IPS-18c (cell line): ENCODE results near the gene RNF125.
A peak's percentile ranks its signal among the peaks of the same experiment; 100 is the strongest.
"Not testable (repeated sequence)": the region's sequence is repeated elsewhere in the genome, so short reads cannot be mapped to it uniquely, and the experiment has no call there.

ENCODE experiments used
- H3K4me3 ChIP-seq: 2 replicates; pipeline ENCODE4 v1.7.0; 2013; ENCODE audit warnings: low read depth, mild to moderate bottlenecking, low read length, moderate library complexity; ENCODE audit not compliant: insufficient read depth
- H3K9me3 ChIP-seq: one replicate; pipeline ENCODE4 v1.6.1; 2013; ENCODE audit warnings: mild to moderate bottlenecking, low read length, moderate library complexity; ENCODE audit not compliant: control insufficient read depth, insufficient read depth

The RNF125 gene

DNA sequence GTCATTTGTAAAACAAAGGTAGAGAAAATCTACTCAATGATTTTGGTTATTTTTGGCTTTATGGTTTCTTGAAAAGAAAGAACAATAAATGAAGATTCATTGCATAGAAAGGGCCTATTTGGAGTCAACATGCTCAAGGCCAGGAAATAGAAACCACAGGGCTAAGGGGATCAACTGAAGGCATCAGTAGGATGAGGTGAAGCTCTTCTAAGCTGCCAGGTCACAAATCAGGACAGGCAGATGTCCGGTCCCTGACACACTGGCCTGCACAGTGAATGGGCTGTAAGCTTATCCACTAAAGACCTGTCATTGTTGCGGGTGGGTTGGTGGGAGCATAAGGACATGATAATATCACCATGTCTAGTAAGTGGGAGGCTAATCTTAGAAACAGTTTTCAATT, 41.4 kb downstream of the RNF125 start:
- no peaks in the 10 kb centered on the region for H3K9me3 ChIP-seq
- H3K4me3 ChIP-seq = no peak overlapping the region

DNA sequence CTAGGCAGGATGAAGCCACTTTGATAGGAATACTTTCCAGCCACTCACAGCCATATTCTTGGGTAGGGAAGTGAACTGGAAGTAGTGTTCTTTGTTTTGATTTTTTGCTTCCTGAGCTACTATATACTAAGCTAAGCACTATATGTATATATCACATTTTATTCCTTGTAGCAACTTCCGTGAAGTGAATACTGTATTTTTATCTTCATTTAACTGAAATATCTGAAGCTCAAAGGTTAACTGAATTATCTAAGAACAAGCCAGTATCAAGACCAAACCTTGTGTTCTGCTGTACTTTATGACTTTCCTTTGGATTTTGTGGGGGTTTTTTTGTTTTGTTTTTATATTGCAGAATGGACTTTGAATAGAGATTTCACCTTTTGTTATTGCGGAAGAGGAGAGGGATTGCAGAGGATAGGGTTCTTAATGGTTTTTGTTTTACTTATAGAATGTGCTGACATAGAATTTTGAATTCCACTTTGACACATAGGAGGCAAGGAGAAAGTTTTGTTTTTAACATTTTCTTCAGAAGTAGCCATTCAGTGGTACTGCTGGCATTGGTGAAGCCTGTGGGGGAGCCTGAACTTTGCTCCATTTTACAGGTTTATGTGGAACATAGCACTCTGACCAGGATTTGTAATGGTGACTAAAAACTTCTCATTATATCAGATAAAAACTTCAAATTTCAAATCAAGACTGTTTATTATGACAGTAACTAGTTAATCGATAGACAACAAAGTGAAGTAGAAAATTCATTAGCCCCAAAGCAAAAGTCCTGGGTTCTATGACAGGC, 48.9 kb downstream of the RNF125 start:
- no peak overlapping the region for H3K4me3 ChIP-seq
- H3K9me3 ChIP-seq = no peaks in the 10 kb centered on the region

DNA sequence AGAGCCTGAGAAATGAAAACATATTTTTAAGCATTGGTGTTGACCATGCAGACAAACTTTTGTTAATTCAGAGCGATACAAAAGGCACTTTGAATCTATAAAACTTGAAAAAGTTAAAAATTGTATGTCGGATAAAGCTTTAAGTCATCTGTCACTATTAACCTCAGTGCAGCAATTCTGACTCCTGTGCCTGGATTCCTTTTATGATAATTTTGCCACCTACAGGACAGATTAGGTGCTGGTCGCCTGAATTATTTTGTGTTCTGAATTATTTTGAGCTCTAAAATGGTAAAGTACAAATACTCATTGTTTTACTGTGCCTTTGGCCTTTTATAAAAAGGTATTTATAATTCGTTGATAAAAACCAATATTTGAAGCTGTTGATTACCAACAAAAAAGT, 53.7 kb downstream of the RNF125 start:
- no peak overlapping the region for H3K4me3 ChIP-seq

DNA sequence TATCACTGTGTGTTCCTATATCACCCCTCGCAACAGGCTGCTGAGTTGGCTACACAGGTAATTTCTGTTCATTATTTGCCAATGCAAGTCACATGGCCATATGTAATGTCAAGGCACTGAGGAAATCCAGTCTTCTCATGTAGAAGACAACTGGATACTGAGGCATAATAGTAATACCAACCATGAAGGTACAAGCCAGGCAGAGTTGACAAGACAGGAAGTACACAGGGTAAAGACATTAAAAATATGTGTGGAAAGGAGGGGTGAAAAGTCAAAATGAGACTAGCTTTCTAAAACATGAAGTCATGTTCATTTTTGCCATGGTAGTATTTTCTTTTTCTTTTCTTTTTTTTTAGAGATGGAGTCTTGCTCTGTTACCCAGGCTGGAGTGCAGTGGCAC, 55.6 kb downstream of the RNF125 start:
- Histone ChIP-seq H3K9me3 (no peaks in the 10 kb centered on the region), H3K4me3 (no peak overlapping the region)

More for the DNA sequence above, 53.7 kb downstream of the RNF125 start:
- no peaks in the 10 kb centered on the region for H3K9me3 ChIP-seq

DNA sequence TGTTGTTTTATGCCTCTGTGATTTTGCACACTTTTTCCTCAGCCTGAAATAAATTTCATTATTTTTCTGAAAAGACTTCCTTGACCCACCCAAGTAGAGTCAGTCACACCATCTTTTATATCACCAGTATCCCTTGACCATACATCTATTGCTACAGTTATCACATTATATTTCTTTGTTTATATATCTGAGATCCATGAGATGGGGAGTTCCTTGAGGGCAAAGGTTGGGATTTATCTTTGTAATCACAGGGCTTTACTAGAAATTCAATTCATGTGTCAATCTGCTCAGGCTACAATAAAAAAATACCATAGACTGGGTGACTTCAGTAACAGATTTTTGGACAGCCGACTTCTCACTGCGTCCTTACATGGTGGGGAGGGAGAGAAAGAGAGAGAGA, 60.2 kb downstream of the RNF125 start:
- H3K9me3 ChIP-seq = no peaks in the 10 kb centered on the region
- no peak overlapping the region for H3K4me3 ChIP-seq

DNA sequence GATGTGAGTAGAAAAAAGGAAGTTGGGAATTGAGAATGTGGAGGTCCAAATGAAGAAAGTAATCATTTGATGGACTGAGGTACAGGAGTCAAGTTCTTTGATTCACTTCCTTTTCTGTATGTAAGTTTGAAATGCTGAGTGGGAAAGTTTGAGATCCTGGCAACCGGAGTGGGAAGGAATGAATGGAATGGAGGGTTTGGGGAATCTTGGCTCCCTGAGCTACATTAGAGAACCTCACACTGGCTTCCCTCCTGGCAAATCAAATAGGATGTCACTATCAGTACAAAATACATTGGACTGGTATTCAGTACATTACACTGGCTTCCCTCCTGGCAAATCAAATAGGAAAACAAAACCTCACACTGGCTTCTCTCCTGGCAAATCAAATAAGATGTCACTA, 63.3 kb downstream of the RNF125 start:
- no peaks in the 10 kb centered on the region for H3K9me3 ChIP-seq
- no peak overlapping the region for H3K4me3 ChIP-seq

DNA sequence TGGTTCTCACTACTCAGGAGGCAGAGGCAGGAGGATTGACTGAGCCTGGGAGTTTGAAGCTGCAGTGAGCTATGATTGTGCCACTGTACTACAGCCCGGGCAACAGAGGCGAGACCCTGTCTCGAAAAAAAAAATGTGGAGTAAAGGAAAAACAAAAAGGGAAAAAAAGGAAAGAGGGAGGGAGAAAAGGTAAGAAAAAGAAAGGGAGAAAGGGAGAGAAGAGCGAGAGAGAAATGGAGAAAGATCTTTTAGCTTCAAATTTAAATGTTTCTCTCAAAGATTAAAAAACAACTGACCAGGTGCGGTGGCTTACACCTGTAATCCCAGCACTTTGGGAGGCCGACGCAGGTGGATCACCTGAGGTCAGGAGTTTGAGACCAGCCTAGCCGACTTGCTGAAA, 65.2 kb downstream of the RNF125 start:
- Histone ChIP-seq H3K4me3 (no peak overlapping the region), H3K9me3 (no peaks in the 10 kb centered on the region)

DNA sequence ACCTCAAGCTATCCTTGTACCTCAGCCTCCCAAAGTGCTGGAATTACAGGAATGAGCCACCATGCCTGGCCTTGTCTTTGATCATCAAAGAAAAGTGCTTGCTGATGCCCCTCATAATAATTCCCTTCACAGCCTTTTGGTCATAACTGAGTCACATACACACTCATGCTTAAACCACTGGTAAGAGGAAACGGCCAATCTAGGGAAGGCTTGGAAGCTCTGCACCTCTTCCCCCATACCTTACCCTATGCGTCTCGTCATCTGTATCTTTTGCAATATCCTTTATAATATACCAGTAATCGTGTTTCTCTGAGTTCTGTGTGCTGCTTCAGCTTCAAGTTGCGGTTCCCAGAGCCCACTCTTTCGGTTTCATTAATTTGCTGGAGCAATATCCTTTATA, 68.3 kb downstream of the RNF125 start:
- Histone ChIP-seq H3K9me3 (no peaks in the 10 kb centered on the region), H3K4me3 (no peak overlapping the region)

DNA sequence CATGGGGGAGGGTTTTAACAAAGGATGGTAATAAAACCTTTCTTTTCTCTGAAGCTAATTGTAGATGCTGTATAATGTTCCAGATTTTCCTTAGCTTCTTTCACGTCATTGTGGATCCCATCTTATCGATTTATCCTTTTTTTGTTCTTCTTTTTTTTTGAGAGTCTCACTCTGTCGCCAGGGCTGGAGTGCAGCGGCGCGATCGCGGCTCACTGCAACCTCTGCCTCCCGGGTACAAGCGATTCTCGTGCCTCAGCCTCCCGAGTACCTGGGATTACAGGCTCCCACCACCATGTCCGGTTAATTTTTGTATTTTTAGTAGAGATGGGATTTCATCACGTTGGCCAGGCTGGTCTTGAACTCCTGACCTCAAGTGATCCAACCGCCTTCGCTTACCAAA, 72.2 kb downstream of the RNF125 start:
- H3K9me3 ChIP-seq, H3K4me3 ChIP-seq: not testable (repeated sequence)

DNA sequence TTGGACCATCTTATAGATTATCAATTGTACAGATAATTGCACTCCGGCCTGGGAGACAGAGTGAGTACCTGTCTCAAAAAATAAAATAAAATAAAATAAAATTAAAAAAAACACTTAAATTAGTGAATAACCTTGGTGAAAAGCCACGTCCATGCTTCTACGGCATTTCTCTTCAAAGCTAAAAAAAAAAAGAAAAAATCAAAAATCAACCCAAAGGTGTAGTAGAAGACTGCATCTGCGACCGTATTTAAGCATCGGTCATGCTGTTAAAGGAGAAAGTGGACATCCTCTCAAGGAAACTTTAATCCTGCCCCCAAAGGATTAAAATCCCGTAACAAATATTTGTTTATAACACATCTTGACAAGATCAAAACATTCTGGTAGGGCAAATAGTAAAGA, 72.7 kb downstream of the RNF125 start:
- Histone ChIP-seq H3K4me3 (peak overlapping the region; percentile 89), H3K9me3 (no peaks in the 10 kb centered on the region)

DNA sequence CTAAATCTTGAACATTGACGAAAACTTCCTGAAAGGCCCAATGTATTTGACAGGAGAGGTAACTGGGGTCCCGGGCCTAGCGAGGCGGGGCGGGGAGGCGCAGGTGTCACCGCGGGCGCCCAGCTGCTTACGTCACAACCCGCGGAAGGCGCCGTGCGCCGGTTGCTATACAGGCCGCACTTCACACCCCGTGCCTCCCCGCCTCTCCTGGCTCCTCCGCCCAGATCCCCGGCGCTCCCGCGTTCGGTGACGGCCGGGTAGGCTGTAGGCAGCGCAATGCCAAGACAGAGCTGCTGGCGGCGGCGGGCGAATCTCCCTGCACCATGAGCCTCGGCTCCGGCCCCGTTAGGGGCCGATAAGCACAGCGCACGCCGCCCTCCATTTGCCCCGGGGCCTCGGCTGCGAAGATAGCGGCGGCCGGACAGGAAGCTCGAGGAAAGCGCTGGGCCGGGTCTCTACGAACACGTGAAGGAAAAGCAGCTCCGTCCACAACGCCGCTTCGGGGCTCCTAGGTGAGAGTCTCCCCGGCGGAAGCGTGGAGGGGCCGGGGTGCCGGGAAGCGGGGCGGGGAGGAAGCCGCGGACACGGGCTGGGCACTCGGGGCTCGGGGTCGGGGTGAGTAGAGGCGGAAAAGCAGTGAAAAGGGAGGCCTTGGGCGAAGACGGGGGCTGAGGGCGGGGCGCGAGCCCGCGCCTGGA, 73.2 kb downstream of the RNF125 start, which contains the start of gene RNF138:
Gene RNF138, plus strand, starts transcription at position 151 of the 698 bp plus-strand sequence. CDS start 903 bp downstream, outside the sequence.
- peak within 1 kb of the TSS; percentile 89 for H3K4me3 ChIP-seq
- H3K9me3 ChIP-seq = no peaks in the 10 kb centered on the region

DNA sequence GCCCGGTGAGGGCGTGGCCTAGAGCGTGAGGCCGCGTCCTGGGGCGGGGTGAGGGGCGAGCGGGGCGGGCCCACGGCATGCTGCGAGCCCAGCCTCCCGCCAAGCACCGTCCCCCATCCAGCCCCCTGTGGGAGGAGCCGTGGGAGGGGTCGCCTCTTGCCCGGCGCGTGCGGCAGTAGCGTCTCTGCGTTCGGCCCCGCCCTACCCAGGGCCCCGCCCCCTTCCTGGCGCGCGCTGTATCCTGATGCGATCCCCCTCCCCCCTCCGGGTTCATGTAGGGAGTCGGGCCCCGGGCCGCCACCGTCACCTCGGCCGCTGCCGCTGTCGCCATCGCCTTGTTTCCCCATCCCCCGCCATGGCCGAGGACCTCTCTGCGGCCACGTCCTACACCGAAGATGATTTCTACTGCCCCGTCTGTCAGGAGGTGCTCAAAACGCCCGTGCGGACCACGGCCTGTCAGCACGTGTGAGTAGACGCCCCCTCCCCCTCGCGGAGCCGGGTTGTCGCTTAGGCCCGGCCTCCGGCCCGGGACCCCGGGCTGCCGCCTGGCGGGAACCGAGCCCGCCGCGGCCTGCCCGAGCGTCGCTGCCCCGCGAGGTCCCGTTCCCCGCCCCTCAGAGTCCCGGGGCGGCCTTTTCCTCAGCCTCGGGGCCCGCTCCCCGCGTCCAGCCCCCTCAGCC, 73.9 kb downstream of the RNF125 start:
- Histone ChIP-seq H3K9me3 (no peaks in the 10 kb centered on the region), H3K4me3 (peak overlapping the region; percentile 89)

DNA sequence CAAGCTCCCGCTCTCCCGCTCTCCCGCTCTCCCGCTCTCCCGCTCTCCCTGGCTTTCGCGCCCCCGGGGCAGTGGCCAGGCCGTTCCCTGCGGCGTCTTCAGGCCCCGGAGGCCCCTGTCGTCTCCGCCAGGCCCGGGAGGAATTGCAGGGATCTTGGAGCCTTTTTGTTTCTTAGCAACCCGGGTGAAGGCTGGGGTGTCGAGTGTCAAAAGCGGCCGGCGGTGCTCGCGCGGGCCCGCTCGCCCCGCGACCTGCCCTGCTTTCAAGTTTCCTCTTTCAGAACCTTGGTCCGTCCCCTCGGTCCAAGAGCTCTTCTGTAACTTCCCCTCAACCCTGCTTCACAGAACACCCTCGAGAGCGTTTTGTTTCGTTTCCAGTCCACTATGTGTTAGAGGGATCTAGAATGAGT, 74.5 kb downstream of the RNF125 start:
- peak overlapping the region; percentile 80 for H3K4me3 ChIP-seq
- no peaks in the 10 kb centered on the region for H3K9me3 ChIP-seq

DNA sequence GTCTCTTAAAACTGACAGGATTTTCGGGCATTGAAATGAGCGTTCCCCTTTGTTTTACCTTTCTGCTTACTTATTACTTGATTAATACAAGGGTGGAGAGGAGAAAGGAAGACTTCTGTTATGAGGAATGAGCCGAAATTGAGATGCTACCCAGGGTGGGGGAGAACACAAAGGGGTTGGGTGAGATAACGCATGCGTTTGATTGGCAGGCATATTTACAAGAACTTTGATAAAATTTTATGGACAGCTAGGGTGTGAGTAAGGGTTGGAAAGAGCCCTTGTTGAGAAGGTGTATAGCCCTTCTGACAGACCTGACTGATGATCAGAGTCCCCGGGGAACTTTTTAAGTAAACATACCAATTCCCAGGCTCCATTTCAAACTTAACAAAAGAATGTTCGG, 74.9 kb downstream of the RNF125 start:
- H3K9me3 ChIP-seq = no peaks in the 10 kb centered on the region
- peak overlapping the region; percentile 80 for H3K4me3 ChIP-seq

DNA sequence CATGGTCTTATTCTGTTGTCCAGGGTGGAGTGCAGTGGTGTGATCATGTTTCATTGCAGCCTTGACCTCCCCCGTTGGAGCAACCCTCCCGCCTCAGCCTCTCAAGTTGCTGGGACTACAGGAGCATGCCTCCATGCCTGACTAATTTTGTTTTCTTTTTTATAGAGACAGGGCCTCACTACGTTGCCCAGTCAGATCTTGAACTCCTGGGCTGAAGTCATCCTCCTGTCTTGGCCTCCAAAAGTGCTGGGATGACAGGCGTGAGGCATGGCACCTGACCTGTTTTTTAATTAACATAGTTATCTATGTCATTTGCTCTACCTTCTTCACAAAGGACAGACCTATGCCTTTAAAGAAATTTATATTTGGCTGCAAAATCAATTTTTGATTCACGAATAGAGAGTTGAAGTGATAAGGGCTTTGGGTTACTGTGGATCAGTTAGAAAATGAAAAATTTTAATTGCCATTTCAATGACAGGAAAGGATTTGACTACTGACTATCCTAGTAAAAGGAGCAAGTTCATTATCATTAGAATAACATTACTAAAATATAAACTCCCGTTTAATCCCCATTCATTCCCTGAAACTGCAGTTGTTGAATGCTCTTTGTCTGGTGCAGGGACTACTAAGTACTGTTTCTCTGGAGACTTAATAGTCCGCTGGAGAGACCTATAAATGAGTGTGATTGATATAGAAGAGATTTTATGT, 76.7 kb downstream of the RNF125 start:
- H3K4me3 ChIP-seq = no peak overlapping the region

DNA sequence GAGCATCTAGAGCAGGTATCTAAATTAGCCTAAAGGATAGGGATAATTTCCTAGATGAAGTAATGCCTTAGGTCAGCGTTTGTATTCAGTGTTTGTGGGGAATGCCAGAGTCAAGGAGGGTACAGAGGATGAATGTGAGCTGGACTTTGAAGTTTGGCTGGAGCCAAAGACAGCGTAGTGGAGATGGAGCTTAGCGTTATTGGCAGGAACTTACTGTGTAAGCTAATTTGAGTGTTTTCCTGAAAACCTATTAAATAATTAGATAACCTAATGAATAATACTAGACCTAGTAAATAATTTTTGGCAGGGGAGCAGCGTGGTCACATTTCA, 77.2 kb downstream of the RNF125 start:
- Histone ChIP-seq H3K9me3 (no peaks in the 10 kb centered on the region), H3K4me3 (no peak overlapping the region)

More for the DNA sequence above, 76.7 kb downstream of the RNF125 start:
- H3K9me3 ChIP-seq = no peaks in the 10 kb centered on the region

DNA sequence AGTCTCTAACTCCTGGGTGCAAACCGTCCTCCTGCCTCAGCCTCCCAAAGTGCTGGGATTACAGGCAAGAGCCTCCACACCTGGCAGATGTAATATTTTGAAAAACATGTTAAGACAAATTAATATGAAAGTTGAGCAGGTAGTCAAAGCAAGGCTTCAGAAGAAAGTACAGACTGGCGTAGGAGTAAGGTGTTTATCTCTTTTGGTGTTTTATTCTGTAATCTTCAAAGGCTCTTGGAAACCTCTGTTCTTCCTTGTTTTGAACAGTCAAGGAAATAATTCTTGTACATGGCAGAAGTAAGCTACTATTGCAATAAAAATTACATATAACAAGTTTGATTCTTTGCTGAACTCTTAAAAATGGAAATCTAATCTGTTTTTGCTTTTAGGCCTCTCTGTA, 78.3 kb downstream of the RNF125 start:
- H3K9me3 ChIP-seq = no peaks in the 10 kb centered on the region
- no peak overlapping the region for H3K4me3 ChIP-seq
